Omental fat pad (tissue), 4 donors: ENCODE data around the gene ULK3. TPM values are rescaled to one million over a fixed set of nuclear protein-coding genes. Genes with fewer than 3 reads are reported as not detected.

Source experiments
- ATAC-seq: fragments of 150-250 bp; one replicate; pipeline ENCODE4 v1.9.1; 2016; ENCODE audit warnings: mild to moderate bottlenecking, moderate library complexity; ENCODE audit not compliant: low FRiP score
- DNase-seq: peaks from one replicate; pipeline ENCODE4 v3.0.0-alpha.2; 2019; ENCODE audit warnings: low spot score
- total RNA-seq, 4 donors: library from RNA; depleted of rRNA; stranded (reverse); fragments of >200 nt; gene quantifications; one replicate each; pipeline ENCODE4 v1.1.0, GENCODE V29; 2016
- TF ChIP-seq, protein P1 (sequence below), 3 donors: fragments of 450-650 bp; IDR thresholded peaks; one replicate each; pipeline ENCODE4 v1.5.1; 2016 to 2017; ENCODE audit warnings: antibody characterized with exemption in 3 of 3, mild to moderate bottlenecking in 3 of 3, moderate library complexity in 2 of 3

The ULK3 gene
- total RNA-seq, 4 donors from 2014 or later = 23.2 to 52.6 (median 41.4) TPM

- DNase-seq (no peak), ATAC-seq (no peak)
- TF ChIP-seq, protein P1, sequence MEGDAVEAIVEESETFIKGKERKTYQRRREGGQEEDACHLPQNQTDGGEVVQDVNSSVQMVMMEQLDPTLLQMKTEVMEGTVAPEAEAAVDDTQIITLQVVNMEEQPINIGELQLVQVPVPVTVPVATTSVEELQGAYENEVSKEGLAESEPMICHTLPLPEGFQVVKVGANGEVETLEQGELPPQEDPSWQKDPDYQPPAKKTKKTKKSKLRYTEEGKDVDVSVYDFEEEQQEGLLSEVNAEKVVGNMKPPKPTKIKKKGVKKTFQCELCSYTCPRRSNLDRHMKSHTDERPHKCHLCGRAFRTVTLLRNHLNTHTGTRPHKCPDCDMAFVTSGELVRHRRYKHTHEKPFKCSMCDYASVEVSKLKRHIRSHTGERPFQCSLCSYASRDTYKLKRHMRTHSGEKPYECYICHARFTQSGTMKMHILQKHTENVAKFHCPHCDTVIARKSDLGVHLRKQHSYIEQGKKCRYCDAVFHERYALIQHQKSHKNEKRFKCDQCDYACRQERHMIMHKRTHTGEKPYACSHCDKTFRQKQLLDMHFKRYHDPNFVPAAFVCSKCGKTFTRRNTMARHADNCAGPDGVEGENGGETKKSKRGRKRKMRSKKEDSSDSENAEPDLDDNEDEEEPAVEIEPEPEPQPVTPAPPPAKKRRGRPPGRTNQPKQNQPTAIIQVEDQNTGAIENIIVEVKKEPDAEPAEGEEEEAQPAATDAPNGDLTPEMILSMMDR (IDR thresholded peaks at IDR 0.05) = no peak
Measured at GRCh38 chr15:74794248-74794969, 48.5 kb downstream of the ULK3 start.

DNA sequence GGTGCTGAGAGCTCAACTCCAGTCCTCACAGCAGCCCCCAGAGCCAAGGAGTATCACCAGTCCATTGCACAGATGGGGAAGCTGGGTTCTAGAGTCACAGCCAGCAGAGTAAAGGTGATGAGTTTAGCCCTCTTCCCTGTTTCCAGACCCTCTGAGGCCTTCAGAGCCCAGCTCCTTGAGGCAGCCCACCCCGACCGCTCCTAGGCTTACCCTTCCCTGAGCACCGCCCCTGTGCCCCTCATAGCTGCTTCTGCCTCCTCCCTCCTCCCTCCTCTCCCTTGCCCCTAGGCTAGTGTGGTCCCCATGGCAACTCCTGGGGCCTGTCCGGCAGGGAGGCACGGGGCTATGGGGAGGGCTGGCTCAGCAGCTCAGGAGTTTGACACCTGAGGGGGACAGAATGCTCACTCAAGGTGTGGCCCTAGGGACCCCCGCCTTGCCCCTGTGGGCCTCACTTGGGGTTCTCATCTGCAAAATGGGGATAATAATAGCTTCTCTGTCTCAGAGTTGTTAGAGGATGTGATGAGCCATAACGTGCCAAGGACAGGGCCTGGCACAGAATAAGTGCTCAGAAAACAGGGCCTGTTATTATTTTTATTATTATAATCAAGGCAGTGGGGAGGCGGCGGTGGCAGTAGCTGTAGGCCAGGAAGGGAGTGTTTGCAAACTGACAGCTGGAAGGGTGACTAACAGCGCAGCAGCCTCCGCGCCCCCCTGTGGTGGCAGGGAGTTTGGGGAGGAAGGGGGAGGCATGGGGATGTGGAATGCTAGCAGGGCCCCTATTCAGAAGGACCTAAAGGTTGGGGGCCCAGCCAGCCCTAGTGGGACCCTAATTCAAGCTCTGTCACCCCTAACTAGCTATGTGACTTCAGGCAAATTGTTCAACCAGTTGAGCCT, 49.6 kb downstream of the ULK3 start:
- ATAC-seq (no peak), DNase-seq (no peak)
- TF ChIP-seq, protein P1 (IDR thresholded peaks at IDR 0.05) = no peak

GRCh38 chr15:74792227-74793016, 50.5 kb downstream of the ULK3 start:
- ATAC-seq (no peak), DNase-seq (no peak)
- TF ChIP-seq, protein P1 (IDR thresholded peaks at IDR 0.05) = no peak

DNA sequence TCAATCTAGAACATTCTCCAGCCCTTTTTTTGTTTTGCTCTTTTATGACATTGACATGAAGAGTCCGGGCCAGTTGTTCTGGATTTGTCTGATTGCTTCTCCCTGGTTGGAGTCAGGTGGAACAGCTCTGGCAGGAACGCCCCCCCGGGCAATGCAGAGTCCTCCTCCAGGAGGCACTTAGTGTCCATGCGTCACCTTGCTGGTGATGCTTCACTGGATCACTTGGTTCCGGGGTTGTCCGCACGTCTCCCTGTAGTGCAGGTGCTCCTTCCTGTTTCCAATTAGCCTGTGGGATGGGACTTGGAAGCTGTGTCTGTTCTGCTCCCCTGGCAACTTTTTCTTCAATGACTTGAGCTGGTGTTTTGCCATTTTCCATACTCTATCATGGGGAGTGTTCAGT, 51.3 kb downstream of the ULK3 start:
- TF ChIP-seq, protein P1 (IDR thresholded peaks at IDR 0.05) = no peak
- no peak for DNase-seq
- ATAC-seq = no peak

- TF ChIP-seq, protein P1 (IDR thresholded peaks at IDR 0.05) = no peak
- ATAC-seq (no peak), DNase-seq (no peak)
Measured at GRCh38 chr15:74791007-74791406, 51.9 kb downstream of the ULK3 start.

GRCh38 chr15:74790080-74790916, 52.7 kb downstream of the ULK3 start:
- TF ChIP-seq, protein P1 (IDR thresholded peaks at IDR 0.05) = no peak
- ATAC-seq (no peak), DNase-seq (no peak)
